ENCODE measurements around the gene ITGAL. TPM values are rescaled to one million over a fixed set of nuclear protein-coding genes. Genes with fewer than 3 reads are reported as not detected.

Gene ITGAL
- total RNA-seq, 1 donor from 2014 or later, result 0.23 TPM

- no peaks in the 10 kb centered on the region for H3K9me3 Mint-ChIP-seq (ENCODE audit: unreplicated experiment)
- no peak for DNase-seq (ENCODE audit: low read depth)
- Histone ChIP-seq H4K20me1 (ENCODE audit: insufficient read depth, low read length) (peaks cover 10% of the 10 kb centered on the region), H3K27ac (ENCODE audit: low read depth, low read length) (peak overlapping the region; percentile 8), H3K4me1 (ENCODE audit: insufficient read depth, low read length) (peaks cover 14% of the 10 kb centered on the region), H3K4me3 (ENCODE audit: insufficient read depth, low read depth, low read length) (peak overlapping the region; percentile 80), H2AFZ (ENCODE audit: low read depth, low read length) (peak overlapping the region; percentile 86), H3K9ac (ENCODE audit: low read length) (peak overlapping the region; percentile 75), H3K4me2 (ENCODE audit: low read length) (peak overlapping the region; percentile 96), H3K9me3 (ENCODE audit: insufficient read depth, low read depth, low read length) (no peaks in the 10 kb centered on the region), H3K36me3 (ENCODE audit: insufficient read depth, low read length) (peaks cover 9% of the 10 kb centered on the region), H3K79me2 (ENCODE audit: insufficient read depth, low read length) (peaks cover 34% of the 10 kb centered on the region), H3K27me3 (ENCODE audit: insufficient read depth, low read length) (no peaks in the 10 kb centered on the region)
- H3K4me3 Mint-ChIP-seq (ENCODE audit: unreplicated experiment), result no peak overlapping the region
- no peak overlapping the region for H3K27ac Mint-ChIP-seq (ENCODE audit: unreplicated experiment)
- TF ChIP-seq EZH2 (IDR thresholded peaks at IDR 0.05; ENCODE audit: insufficient read depth, low read length), result no peak
- no peak for TF ChIP-seq CTCF (IDR thresholded peaks at IDR 0.05; ENCODE audit: insufficient read depth, low read depth, low read length)
- no peak for FAIRE-seq
- peaks cover 7% of the 10 kb centered on the region for H3K36me3 Mint-ChIP-seq (ENCODE audit: low read depth, unreplicated experiment)
- H3K27me3 Mint-ChIP-seq (ENCODE audit: low read depth, unreplicated experiment), result peaks cover 6% of the 10 kb centered on the region
- peaks cover 3% of the 10 kb centered on the region for H3K4me1 Mint-ChIP-seq (ENCODE audit: low read depth, unreplicated experiment)
Observed at GRCh38 chr16:30429418-30429677, 43.2 kb upstream of the ITGAL start.

- H3K79me2 ChIP-seq (ENCODE audit: insufficient read depth, low read length), result peaks cover 30% of the 10 kb centered on the region
- TF ChIP-seq EZH2 (IDR thresholded peaks at IDR 0.05; ENCODE audit: insufficient read depth, low read length) (no peak), CTCF (IDR thresholded peaks at IDR 0.05; ENCODE audit: insufficient read depth, low read depth, low read length) (peak; percentile 83)
- DNase-seq (ENCODE audit: low read depth) (peak; percentile 98), FAIRE-seq (no peak)
- peak within 1 kb of the TSS; percentile 80 for H3K4me3 ChIP-seq (ENCODE audit: insufficient read depth, low read depth, low read length)
- peak within 1 kb of the TSS; percentile 75 for H3K9ac ChIP-seq (ENCODE audit: low read length)
- H4K20me1 ChIP-seq (ENCODE audit: insufficient read depth, low read length), result peaks cover 7% of the 10 kb centered on the region
- Mint-ChIP-seq H3K27me3 (ENCODE audit: low read depth, unreplicated experiment) (peaks cover 9% of the 10 kb centered on the region), H3K9me3 (ENCODE audit: unreplicated experiment) (no peaks in the 10 kb centered on the region), H3K4me1 (ENCODE audit: low read depth, unreplicated experiment) (peaks cover 3% of the 10 kb centered on the region), H3K36me3 (ENCODE audit: low read depth, unreplicated experiment) (peaks cover 7% of the 10 kb centered on the region), H3K4me3 (ENCODE audit: unreplicated experiment) (no peak within 1 kb of the TSS), H3K27ac (ENCODE audit: unreplicated experiment) (no peak within 1 kb of the TSS)
- peaks cover 14% of the 10 kb centered on the region for H3K4me1 ChIP-seq (ENCODE audit: insufficient read depth, low read length)
- H2AFZ ChIP-seq (ENCODE audit: low read depth, low read length), result peak within 1 kb of the TSS; percentile 86
- peak within 1 kb of the TSS; percentile 8 for H3K27ac ChIP-seq (ENCODE audit: low read depth, low read length)
- peaks cover 9% of the 10 kb centered on the region for H3K36me3 ChIP-seq (ENCODE audit: insufficient read depth, low read length)
- H3K4me2 ChIP-seq (ENCODE audit: low read length), result peak within 1 kb of the TSS; percentile 96
- no peaks in the 10 kb centered on the region for H3K27me3 ChIP-seq (ENCODE audit: insufficient read depth, low read length)
- no peaks in the 10 kb centered on the region for H3K9me3 ChIP-seq (ENCODE audit: insufficient read depth, low read depth, low read length)
Observed at GRCh38 chr16:30429678-30430427, 42.7 kb upstream of the ITGAL start, which contains the start of gene DCTPP1. DCTPP1 (minus strand) TSS chr16:30430030; CDS start chr16:30429980, 50 bp downstream.

GRCh38 chr16:30430428-30430970 lies 42.0 kb upstream of the ITGAL start:
- H3K9ac ChIP-seq (ENCODE audit: low read length), result peak overlapping the region; percentile 7
- H3K4me3 ChIP-seq (ENCODE audit: insufficient read depth, low read depth, low read length), result peak overlapping the region; percentile 80
- peaks cover 14% of the 10 kb centered on the region for H3K4me1 ChIP-seq (ENCODE audit: insufficient read depth, low read length)
- DNase-seq (ENCODE audit: low read depth) (no peak), FAIRE-seq (no peak)
- H3K4me2 ChIP-seq (ENCODE audit: low read length), result peak overlapping the region; percentile 96
- Mint-ChIP-seq H3K4me3 (ENCODE audit: unreplicated experiment) (no peak overlapping the region), H3K9me3 (ENCODE audit: unreplicated experiment) (no peaks in the 10 kb centered on the region), H3K27ac (ENCODE audit: unreplicated experiment) (no peak overlapping the region), H3K36me3 (ENCODE audit: low read depth, unreplicated experiment) (peaks cover 7% of the 10 kb centered on the region), H3K27me3 (ENCODE audit: low read depth, unreplicated experiment) (peaks cover 11% of the 10 kb centered on the region), H3K4me1 (ENCODE audit: low read depth, unreplicated experiment) (peaks cover 3% of the 10 kb centered on the region)
- H3K27ac ChIP-seq (ENCODE audit: low read depth, low read length), result no peak overlapping the region
- no peak for TF ChIP-seq EZH2 (IDR thresholded peaks at IDR 0.05; ENCODE audit: insufficient read depth, low read length)
- no peak for TF ChIP-seq CTCF (IDR thresholded peaks at IDR 0.05; ENCODE audit: insufficient read depth, low read depth, low read length)
- peaks cover 5% of the 10 kb centered on the region for H4K20me1 ChIP-seq (ENCODE audit: insufficient read depth, low read length)
- peak overlapping the region; percentile 86 for H2AFZ ChIP-seq (ENCODE audit: low read depth, low read length)
- no peaks in the 10 kb centered on the region for H3K27me3 ChIP-seq (ENCODE audit: insufficient read depth, low read length)
- peaks cover 9% of the 10 kb centered on the region for H3K36me3 ChIP-seq (ENCODE audit: insufficient read depth, low read length)
- H3K9me3 ChIP-seq (ENCODE audit: insufficient read depth, low read depth, low read length), result no peaks in the 10 kb centered on the region
- H3K79me2 ChIP-seq (ENCODE audit: insufficient read depth, low read length), result peaks cover 30% of the 10 kb centered on the region

All from astrocyte (in vitro differentiated cells and primary cell).